ENCODE results near the gene FAM53B.

The FAM53B gene

DNA sequence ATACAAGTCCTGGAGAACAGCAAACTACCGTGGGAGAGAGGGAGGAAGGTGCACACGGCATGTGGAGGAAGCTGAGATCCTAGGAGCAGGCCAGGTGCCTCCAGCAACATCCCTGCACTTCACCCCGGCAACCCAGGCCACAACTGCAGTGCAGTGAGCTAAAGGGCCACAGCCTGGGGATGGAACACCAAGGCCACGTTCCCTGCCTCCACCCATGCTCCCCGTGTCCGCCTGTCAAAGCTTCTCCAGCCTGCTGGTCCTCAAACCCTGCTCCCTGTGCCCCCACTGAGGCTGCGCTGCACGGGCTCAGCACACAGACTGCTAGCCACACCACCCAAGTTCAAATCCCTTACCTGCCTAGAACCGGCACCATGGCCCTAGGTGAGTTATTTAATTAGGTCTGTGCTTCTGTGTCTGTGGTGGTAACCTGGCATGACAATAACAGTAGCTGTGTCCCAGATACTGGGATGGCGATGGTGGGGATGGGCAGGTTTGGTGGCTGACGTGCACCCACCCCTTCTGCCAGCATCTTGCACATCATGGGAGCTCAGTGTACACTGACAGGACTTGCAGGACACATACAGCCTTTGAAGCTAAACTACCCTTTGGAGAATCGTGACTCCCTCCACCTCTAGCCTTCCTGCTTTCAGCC is 85.5 kb downstream of the FAM53B start:
- DNase-seq, result no peak

DNA sequence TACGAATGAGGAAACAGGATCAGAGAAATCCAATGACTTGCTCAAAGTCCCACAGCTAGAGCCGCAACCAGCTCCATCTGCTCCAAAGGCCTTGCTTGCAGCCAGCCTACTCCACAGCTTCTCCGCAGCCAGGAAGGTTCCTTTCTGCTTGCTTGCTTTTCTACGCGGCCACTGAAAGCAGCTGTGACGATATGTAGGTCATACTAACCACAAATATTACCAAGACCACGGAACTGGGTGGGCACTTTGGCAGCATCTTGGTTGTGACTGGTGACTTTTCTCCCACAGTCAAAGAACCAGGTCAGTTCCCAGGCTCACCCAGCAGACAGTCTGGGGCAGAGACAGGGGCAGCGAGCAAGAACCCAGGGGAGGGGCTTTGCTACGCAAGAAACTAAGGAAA is 86.4 kb downstream of the FAM53B start:
- DNase-seq, result no peak

DNA sequence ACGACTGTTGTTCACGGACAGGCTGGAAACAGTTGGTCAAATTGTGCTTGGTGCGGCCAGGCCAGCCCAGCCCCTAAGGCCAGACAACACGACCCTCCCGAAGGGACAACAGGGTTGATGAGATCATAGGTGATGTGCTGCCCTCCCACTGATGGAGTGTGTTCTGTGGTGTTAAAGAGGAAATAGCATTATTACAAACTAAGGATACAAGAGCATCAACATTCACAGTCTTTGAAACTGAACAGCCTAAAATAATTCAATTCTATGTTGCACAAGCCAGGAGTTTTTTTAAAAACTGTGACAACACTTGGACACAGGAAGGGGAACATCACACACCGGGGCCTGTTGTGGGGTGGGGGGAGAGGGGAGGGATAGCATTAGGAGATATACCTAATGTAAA is 87.6 kb downstream of the FAM53B start:
- DNase-seq, result no peak

DNA sequence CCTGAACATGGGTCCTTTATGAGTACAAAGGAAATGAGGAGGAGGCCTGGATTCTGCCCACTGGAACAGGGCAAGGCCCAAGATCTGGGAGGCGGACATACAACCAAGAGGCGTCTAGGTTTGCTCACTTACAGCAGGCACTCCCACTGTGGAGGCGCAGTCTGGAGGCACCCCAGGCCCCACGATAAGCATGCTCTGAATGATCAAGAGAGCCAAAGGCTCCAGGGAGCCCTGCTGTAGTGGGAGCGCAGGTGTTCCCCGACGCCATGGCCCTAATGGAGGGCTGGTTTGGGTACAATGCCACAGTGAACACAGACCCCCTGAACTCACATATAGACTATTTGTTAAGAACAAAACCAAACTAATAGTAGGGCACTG is 88.1 kb downstream of the FAM53B start:
- no peak for DNase-seq

DNA sequence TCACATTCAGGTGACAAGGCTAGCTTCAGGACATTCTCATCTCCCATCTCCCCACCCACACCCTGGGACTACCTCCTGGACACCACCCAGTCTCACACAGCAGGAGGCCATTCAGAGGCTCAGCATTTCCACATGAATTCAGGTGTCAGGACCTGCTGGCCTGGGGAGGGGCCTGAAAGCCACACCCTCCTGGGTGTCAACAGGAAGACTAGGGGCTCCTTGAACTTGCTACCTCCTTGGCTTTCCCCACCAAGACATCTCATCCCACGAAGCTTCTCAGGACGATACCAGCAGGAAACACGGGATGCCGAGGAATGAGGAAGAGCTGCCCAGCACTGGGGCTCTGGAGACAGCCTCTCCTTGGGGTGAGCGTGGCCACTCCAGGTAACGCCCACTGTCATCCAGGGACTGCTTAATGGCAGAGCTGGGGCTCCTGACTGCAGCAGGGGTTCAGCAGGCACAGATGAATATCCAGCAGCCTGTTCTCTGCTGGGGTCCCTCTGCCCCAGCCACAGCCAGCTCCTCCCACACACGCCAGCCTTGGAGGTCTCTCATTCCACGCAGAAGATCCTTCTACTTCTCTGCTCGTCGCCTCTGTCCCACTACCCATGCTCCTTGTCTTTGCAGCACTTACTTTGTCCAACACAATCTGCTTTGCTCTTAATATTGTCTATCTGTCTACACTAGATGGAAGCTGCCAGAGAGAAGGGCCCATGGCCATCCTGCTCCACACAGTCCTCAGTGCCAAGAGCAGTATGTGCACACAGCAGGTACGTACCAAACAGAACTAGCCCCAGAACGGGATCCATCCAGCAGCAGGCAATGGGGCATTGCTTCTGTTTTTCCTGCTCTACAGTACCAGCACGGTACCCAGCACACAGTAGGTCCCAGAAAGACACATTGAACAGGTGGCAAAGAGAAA is 88.7 kb downstream of the FAM53B start:
- no peak for DNase-seq

DNA sequence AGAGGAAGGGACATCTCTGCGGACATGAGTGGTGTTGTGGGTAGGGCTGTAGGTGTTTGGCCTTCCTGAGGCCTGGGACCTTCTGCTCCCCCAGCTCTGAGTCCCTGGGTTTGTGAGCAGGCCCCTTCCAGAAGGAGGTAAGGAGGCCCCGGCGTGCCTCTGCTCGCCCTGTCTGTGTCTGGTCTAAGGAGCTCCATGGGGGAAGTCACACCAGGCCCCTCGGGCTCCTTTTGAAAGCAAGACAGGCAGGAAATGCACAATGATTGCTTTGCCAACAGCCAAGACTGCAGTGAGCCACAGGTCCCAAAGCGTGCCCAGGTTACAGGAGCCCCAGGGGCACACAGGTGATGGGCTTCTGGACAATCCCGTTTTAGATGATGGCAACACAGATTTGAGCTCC is 89.5 kb downstream of the FAM53B start:
- DNase-seq, result no peak

DNA sequence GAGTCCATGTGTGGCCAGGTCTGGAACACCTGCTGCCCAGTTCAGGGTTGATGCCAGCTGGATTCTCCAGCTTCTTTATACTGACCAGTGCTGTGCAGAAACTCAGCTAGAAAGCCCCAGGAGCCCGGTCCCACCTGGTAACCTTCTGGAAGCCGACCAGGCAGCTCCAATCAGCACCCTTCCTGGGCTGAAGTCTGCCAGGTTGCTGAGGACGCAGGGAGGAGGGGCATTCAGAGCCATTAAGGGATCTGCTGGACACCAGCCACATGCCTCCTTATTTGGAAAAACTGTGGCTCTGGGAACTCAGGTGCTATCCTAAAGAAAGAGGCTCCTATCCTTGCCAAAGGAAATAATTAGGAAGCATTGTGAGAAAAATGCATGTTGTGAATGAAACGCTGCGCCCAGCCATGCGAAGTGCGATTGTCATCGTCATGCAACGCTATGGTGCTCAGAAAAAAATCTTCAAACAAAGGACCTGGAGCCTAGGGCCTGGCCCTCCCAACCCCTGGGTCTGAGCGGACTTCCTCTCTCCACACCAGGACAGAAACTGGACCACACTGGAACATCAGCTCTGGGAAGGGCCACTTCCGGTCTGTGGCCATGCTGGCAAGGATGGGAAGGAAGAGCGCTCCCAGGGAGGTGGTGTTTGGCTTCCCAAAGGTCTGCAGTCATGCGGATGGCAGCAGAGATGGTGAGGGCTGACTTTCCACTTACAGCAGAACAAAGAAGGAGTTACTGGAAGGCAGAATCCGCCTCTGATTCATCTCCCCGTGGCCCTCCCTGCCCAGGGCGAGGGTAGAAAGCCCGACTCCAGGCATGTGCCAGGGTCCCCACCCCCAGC is 90.1 kb downstream of the FAM53B start:
- DNase-seq, result no peak

DNA sequence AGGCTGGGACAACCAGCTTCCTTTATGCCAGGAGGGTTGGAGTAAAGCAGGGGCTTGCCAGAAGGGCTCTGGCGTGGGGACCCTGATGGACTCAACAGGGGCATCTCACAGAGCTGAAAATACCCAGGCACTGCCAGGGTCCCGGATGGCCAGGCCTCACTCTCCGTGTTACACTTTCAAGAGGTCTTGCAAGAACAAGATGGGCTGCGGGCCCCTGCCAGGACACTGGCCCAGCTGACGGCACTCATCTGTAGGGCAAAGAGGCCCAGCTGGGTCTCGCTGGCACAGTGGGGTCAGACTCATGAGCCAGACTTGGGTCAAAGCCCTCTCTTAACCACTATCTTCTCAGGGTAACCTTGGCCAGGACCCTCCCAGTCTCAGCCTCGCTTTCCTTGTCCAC is 90.9 kb downstream of the FAM53B start:
- DNase-seq, result no peak

DNA sequence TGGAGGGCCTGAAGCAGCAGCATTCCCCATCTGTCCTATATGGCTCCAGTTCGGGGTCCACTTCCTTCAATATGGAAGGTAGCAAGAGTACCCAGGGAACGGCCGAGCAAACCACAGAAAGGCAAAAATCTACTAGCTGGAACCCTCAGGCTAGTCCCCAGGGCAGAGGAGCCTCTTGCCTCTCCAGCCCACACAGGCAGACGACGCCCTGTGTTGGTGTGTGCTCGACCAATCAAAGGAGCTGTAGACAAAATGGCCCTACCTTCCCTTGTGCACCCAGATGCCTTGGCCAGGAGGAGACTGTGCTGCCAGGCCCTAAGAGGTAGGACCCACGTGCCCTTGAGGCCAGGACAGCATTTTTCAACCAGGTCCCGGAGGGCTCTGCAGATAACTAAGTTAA is 91.5 kb downstream of the FAM53B start:
- no peak for DNase-seq

DNA sequence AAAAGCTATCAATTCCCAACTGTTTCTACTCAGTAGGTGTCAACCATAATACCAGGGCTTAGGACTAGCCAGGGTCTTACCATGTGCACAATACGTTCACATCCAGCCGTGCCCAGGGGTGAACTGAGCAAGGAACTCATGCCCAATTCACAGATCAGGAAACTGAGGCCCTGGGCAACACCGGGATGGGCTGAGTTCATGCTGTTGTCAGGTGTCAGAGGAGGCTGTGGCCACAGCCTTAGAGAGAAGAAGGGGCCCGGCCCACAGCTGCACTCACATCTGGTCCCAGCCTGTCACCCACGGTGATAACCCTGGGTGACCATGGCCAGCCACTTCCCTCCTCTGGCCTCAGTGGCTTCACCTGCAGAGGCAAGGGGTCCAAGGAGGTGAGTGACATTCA is 92.0 kb downstream of the FAM53B start:
- no peak for DNase-seq

DNA sequence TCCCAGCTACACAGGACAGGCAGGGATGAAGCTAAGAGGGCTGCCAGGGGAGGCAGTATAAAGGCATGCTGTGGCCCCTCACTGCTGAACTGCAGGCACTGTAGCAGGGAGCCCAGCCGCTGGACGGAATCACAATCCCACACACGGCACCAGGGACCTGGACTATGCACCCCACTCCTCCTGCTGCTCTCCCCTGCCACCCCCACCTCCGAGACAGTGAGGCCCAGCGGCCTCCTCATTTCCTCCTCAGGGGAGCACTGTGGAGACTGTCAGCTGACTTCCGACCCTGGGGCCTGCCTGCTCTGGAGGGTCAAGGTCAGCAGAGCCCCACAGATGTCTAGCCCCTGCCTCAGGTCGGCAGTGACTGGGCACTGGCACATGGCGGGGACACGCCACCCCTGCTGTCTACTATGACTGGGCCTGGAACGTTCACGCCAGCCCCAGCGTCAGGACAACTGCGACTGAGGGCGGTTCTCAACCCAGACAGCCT is 92.7 kb downstream of the FAM53B start:
- DNase-seq, result no peak

DNA sequence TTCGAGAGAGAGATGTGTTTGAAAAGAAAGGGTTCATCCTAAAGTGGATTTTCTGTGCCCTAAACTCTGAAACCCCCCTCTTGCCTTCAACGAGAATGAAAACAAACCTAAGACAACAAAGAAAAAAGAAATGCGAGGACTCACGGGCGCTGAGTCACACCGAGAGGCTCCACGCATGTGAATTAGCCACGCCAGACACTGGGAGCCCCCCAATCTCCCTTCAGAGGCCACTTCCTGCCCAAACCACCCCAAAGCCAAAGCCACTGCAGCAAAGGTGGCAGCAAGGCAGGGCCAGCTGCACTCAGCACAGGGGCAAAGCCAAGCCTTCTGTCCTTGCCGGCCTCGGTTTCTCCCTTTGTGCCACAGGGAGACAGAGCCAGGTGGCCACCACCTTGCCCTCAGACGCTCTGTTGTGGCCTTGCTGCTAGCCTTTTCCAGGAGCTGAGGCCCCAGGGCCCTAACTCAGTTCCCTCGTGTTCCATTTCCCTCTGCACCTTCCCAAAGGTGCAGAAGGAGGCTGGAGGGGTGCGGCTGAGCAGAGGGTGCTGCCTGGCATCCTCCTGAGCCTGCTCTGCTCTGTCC is 93.3 kb downstream of the FAM53B start:
- no peak for DNase-seq

DNA sequence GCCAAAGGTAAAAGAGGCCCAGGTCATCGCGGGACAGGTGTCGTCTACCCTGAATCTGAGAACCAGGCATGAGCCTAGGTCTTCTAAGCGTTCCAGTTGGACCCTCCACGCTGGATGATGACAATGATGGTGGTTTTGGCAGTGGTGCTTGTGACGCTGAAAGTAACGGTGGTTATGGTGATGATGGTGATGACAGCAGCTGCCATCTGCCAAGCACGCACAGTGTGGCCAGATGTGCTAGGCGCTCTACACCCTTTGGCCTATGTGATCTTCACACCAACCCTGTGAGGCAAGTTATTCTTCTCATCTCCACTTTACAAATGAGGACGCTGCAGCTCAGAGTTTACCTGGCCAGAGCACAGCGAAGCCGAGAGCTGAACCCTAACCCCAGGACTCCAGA is 93.9 kb downstream of the FAM53B start:
- DNase-seq, result no peak

DNA sequence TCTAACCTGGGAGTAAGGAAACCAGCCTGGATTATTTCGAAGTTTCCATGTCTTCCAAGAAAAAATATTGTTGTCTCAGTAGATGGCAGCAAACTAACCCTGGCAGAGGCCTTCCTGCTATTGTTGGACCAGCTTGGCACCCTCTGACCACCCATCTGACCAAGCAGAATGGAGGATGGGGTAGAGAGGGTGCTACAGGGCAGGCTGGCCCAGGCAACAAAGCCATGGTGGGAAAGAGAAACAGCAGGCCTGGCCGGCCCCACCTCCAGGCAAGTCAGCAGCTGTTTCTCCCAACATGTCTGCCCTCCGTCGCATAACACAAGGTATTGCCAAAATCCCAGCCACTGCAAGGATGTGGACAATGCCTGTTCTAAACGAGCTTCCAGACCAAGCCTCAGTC is 95.0 kb downstream of the FAM53B start:
- no peak for DNase-seq

DNA sequence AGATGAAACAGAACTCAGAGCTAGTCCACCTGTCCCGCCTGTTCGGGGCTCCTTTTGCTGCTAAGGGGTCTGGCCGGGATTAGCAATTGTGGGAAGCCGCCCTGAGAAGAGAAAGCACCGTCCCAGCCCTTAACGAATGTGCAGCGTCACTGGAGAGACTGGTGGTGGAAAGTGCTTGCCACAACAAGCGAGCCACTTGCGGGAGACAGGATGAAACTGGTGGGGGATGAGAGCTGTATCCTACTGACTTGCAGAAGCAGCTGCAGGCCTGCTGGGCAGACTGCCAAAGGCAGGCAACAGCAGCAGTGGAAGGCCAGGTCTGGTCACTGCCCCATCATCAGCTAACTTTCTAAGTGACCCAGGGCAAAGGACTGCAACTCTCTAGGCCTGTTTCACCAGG is 95.4 kb downstream of the FAM53B start:
- no peak for DNase-seq

DNA sequence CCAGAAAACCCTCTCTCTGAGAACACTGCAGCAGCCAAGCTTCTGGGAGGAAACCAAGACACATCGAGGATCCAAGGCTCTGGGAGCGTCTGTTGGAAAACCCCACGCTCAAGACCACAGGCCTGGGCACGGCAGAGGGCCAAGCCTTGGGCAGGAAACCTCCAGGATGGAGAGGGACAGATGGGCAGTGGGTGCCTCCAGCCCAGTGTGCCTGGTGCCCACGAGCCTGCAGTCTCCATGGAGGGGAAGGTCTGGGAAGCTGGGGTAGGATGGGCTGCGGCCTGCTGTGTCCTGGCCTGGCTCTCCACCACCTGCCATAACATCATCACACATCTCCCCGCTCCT is 96.1 kb downstream of the FAM53B start:
- no peak for DNase-seq

DNA sequence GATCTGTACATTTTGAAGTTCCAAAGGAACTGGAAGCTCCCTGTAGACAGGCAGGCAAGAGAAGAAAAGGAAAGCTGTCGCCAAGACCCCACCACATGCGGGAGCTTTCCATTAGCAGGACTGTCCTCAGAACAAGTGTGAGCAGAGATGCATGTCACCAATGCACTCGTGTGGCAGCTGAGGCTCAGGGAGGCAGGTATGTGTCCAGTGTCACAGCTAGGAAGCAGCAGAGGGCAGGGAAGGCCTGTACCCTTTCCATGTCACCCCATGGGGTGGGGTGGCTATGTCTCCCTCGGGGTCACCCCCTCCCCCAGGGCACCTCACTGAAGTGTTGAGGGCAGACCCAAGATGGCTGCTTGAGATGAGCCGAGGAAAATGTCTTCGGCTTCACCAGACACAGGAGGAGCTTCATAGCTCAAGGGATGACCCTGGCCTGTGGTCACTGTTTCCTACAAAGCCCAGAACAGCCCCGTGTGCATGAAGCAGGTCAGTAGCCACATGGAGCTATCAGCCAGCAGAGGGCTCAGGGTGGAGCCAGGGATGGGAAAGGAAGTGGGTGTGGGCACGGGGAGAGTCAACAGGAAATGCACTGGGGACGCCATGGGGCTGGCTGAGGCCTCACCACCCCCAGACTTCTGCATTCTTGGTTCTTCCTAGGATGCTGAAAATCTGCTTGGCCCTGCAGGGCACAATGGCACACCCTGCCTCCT is 96.6 kb downstream of the FAM53B start:
- DNase-seq, result peak in 1 of 2 experiments; percentile 6

DNA sequence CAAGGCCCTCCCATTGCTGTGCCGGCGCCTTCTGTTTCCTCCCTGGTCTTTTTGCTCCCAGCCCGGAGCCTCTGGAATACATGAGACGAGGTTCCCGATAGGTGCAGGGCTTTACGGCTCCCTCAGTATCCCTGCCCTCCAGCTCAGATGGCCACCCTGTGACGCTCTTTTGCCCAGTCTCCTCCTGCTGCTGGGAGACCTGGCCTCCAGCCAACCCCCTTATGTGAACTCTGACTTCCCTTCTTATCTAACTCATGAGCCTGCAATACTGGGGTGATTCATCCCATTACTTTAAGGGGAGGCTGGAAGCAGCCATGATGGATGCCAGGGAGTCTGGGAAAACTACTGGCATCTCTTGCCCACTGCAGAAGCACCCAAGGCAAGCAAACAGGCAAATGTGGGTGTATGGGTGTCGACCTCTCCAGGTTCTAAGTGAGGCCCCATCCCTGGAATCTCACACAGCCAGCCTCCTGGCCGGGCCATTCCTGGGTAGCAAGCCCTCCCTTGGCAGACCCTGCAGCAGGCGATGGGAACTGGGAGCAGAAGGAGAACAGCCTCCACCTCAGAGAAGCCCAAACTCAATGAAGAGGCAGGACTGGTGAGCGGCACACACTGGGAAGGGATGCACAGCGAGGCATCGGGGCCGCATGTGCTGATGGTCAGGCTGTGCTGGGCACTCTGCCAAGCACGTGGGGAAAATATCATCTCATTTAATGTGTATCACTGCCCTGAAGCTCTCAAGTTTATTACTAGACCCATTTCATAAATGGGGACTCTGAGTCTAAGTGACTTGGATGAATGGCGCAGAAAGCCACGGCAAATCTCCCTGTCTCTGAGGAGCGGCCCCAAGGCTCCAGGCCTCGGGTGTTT is 97.5 kb downstream of the FAM53B start:
- DNase-seq, result no peak

DNA sequence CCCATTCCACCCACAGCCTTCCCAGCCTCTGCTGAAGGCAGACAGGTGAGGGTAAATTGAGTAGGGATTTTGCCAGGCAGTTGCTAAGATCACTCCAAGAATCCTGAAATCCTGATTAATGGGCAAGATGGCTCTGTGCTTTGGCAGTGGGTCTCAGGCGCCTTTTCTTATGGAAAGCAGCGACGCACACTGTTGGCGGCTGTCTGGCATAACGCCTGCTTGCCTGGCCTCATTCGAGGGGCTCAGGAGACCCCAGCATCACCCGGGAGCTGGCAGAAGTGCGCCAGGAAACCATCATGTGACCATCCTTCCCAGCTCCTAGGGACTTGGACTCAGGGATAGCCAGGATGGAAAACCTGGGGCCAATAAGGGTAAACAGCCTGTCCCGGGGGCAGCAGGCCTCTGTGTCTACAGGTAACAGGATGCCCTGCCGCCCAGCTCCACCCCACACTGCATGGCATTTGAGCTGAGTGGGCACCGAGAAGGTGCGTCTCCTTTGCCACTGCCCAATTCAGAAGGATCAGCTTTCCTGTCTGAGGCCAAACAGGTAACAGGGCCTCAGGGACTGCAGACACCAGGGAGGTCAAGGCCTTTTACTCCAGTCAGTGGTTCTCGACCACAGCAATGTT is 98.6 kb downstream of the FAM53B start:
- DNase-seq, result no peak

DNA sequence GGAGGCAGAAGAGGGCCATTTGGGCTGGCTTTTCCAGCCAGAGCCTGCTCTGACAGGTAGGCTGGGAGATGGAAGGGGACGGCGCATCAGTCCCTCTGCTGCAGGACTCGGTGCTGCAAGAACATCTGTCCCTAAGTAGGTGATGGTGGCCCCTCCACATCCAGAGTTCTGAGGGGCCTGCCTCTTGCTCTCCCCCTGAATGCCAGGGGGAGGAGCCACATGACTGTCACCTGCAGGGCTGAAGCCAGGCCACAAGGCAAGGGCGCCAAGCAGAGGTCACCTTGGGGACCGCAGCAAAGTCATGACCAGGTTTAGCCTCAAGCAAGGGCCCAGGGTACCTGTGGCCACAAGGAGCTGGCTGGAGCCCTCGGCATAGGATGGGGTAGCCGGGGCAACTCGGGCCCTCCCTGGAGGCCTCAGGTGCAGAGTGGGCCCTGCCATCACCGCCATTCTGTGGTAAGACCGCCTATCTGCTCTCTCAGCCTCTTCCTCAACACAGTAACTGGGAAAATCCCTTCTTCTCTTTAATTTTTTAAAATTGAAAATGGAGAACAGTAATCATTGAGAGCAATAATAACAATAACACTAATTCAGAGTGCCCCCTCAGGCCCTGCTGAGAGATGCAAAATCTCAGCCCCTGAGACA is 99.3 kb downstream of the FAM53B start:
- no peak for DNase-seq
